Skeletal muscle tissue (tissue), 4 donors: ENCODE measurements around the gene FAM156A. TPM values are rescaled to one million over a fixed set of nuclear protein-coding genes. Genes with fewer than 3 reads are reported as not detected.
"Not testable (repeated sequence)": the region's sequence is repeated elsewhere in the genome, so short reads cannot be mapped to it uniquely, and the experiment has no call there.

Experiments
- H3K27ac ChIP-seq: one replicate; pipeline ENCODE4 v1.7.0; 2013; ENCODE audit warnings: mild to moderate bottlenecking, low read depth, low read length, inconsistent platforms
- H3K27me3 ChIP-seq, 3 donors: one replicate each; pipeline ENCODE4 v1.7.0; 2013; ENCODE audit warnings: low read length in 3 of 3; ENCODE audit not compliant: control insufficient read depth in 3 of 3, insufficient read depth in 3 of 3
- H3K36me3 ChIP-seq, 3 donors: one replicate each; pipeline ENCODE4 v1.7.0; 2013; ENCODE audit warnings: low read length in 3 of 3; ENCODE audit not compliant: control insufficient read depth in 3 of 3, insufficient read depth in 3 of 3
- H3K4me1 ChIP-seq, 3 donors: one replicate each; pipeline ENCODE4 v1.7.0; 2013; ENCODE audit warnings: low read length in 3 of 3, mild to moderate bottlenecking in 3 of 3; ENCODE audit not compliant: control insufficient read depth in 3 of 3, insufficient read depth in 3 of 3
- H3K4me3 ChIP-seq, 3 donors: one replicate each; pipeline ENCODE4 v1.7.0; 2013; ENCODE audit warnings: low read length in 3 of 3
- H3K9ac ChIP-seq, 3 donors: one replicate each; pipeline ENCODE4 v1.7.0; 2013; ENCODE audit warnings: low read length in 3 of 3, mild to moderate bottlenecking in 3 of 3, moderate library complexity in 2 of 3, low read depth in 1 of 3
- H3K9me3 ChIP-seq, 3 donors: one replicate each; pipeline ENCODE4 v1.7.0; 2013; ENCODE audit warnings: low read length in 3 of 3; ENCODE audit not compliant: control insufficient read depth in 3 of 3
- total RNA-seq: library from RNA; depleted of rRNA; stranded (reverse); fragments of >200 nt; gene quantifications from one replicate; pipeline ENCODE4 v1.2.3, GENCODE V29; 2014
- donor health status: Osteomylitis.

FAM156A gene
- total RNA-seq, 1 donor from 2014 or later = 3.7 TPM

- H3K4me3 ChIP-seq = no peak overlapping the region
- peaks cover 0 to 1% (median 0%) of the 10 kb centered on the region in 3 donors for H3K27me3 ChIP-seq
- H3K4me1 ChIP-seq = peaks cover 9 to 14% (median 13%) of the 10 kb centered on the region in 3 donors
- no peak overlapping the region for H3K27ac ChIP-seq
- no peaks in the 10 kb centered on the region for H3K36me3 ChIP-seq
- H3K9me3 ChIP-seq = no peaks in the 10 kb centered on the region
- H3K9ac ChIP-seq = no peak overlapping the region
Measured at GRCh38 chrX:52990848-52991247, 32.5 kb upstream of the FAM156A start.

DNA sequence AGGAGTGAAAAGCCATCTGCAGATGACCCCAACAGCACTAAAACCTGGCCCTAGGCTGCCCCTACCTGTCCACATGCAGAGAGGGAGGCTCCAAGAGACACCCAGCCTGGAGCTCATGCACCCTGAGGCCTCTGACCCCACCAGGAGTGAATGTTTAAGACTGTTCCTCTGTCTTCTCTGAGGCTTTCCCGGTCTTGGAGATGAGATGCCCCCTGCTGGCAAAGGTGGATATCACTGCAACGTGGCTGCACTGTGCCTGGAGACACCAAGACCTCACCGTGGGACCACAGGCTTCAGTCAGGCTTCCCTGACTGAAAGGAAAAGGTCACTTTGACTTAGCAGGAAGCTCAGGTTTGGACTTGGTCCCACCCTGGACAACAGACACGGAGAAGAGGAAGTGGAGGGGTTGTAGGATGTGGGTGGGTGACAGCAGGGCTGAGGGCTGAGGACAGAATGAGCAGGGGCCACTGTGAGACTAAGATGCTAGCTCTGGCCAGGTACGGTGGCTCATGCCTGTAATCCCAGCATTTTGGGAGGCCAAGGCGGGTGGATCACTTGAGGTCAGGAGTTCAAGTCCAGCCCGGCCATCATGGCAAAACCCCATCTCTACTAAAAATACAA is 31.8 kb upstream of the FAM156A start:
- not testable (repeated sequence) for H3K27me3 ChIP-seq, H3K9ac ChIP-seq, H3K27ac ChIP-seq, H3K36me3 ChIP-seq, H3K4me3 ChIP-seq, H3K9me3 ChIP-seq
- H3K4me1 ChIP-seq = peaks cover 8 to 13% (median 12%) of the 10 kb centered on the region in 3 donors

DNA sequence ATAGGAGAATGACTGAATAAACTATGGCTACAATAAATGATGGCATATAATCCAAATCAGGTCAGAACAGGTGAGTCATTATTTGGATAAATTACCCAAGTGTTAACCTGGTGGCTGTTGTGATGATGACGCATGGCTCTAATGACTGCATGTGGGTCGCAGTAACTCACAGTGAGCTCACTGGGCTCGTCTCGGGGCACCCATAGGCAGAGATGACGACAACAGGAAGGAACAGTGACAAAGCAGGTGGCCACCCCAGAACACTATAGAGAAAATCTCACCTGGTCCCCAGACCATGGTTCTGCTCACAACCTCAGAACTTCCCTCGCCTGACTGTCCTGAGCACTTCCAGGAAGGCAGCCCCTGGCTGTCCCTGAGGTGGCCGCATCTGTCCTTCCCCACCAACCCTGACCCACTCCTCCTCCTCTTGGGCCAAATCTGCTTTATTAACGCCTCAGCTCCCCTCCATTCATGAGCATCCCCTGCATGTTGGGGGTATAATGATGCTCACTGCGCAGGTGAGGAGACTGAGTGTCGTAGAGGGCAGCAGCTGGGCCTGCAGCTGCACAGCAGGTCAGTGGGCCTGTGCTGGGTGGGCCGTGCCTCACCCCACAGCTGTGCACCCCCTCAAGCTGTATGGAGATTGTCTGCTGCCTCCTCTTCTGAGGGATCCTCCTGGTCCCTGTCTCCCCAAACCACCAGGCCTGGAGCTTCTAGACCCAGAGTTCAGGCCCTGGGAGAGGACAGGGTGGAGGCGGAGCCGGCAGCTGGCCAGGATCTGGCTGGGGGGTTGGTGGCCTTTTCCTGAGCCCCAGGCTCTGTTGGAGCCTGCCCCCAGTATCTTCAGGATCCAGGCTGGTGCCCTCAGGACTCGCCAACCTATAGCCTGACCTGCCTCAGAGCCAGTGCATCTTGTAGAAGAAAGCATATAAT is 30.9 kb upstream of the FAM156A start:
- Histone ChIP-seq H3K27ac (no peak overlapping the region), H3K36me3 (no peaks in the 10 kb centered on the region), H3K4me1 (peaks cover 6 to 10% (median 9%) of the 10 kb centered on the region in 3 donors), H3K4me3 (no peak overlapping the region), H3K9ac (peak overlapping the region in 1 of 3 donors; percentile 40), H3K9me3 (no peaks in the 10 kb centered on the region), H3K27me3 (no peaks in the 10 kb centered on the region)

DNA sequence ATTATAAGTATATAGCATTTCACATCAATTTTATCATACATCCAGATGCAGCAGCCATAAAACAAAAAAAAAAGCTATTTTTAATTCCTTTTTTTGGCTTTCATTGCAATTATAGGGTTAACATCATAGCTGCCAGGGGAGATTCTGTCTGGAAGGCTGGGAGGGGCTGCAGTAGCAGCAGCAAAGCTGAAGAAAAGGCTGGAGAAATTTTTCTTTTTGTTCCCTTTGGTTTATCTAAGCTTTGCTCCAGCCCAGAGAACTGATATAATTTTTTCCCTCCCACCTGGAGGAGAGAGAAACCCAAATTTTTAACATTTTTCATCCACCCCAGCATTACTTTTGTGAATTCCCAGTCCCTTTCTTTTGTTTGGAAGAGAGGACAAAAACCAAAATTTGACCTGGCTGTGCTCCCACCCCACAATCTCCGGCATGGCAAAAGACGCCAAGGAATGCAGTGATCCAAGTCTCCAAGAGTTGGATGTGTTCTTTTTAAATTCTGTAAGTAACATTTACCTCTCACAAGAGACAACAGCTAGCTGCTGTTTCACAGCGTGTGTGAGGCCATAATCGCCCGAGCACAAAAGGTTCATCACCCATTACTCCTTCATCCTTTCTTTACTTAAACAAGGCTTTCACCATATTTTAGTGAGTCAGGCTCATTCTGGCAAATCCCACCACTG is 25.1 kb upstream of the FAM156A start:
- Histone ChIP-seq H3K4me1 (peaks cover 6 to 21% (median 11%) of the 10 kb centered on the region in 3 donors), H3K27ac (no peak overlapping the region), H3K4me3 (peak overlapping the region in 1 of 3 donors; percentile 35), H3K9ac (peak overlapping the region in 1 of 3 donors; percentile 1), H3K27me3 (no peaks in the 10 kb centered on the region), H3K36me3 (no peaks in the 10 kb centered on the region), H3K9me3 (no peaks in the 10 kb centered on the region)

GRCh38 chrX:52979993-52980392 is 21.7 kb upstream of the FAM156A start:
- Histone ChIP-seq H3K4me1 (peaks cover 6 to 21% (median 11%) of the 10 kb centered on the region in 3 donors), H3K4me3 (no peak overlapping the region), H3K27me3 (no peaks in the 10 kb centered on the region), H3K9me3 (no peaks in the 10 kb centered on the region), H3K27ac (no peak overlapping the region), H3K36me3 (no peaks in the 10 kb centered on the region), H3K9ac (no peak overlapping the region)

- Histone ChIP-seq H3K27me3 (no peaks in the 10 kb centered on the region), H3K27ac (no peak overlapping the region), H3K9ac (no peak overlapping the region), H3K9me3 (no peaks in the 10 kb centered on the region), H3K36me3 (no peaks in the 10 kb centered on the region), H3K4me1 (peaks cover 6 to 21% (median 11%) of the 10 kb centered on the region in 3 donors), H3K4me3 (no peak overlapping the region)
Measured at GRCh38 chrX:52979568-52979967, 21.2 kb upstream of the FAM156A start.

- H3K4me1 ChIP-seq = peaks cover 6 to 17% (median 7%) of the 10 kb centered on the region in 3 donors
- H3K9me3 ChIP-seq = no peaks in the 10 kb centered on the region
- H3K9ac ChIP-seq = no peak overlapping the region
- H3K36me3 ChIP-seq = no peaks in the 10 kb centered on the region
- no peak overlapping the region for H3K4me3 ChIP-seq
- H3K27ac ChIP-seq = no peak overlapping the region
- no peaks in the 10 kb centered on the region for H3K27me3 ChIP-seq
Measured at GRCh38 chrX:52977953-52978352, 19.6 kb upstream of the FAM156A start.

GRCh38 chrX:52975576-52975975 is 17.3 kb upstream of the FAM156A start:
- not testable (repeated sequence) for H3K9ac ChIP-seq, H3K9me3 ChIP-seq, H3K36me3 ChIP-seq, H3K4me3 ChIP-seq, H3K27me3 ChIP-seq, H3K27ac ChIP-seq
- peaks cover 6 to 11% (median 7%) of the 10 kb centered on the region in 3 donors for H3K4me1 ChIP-seq

DNA sequence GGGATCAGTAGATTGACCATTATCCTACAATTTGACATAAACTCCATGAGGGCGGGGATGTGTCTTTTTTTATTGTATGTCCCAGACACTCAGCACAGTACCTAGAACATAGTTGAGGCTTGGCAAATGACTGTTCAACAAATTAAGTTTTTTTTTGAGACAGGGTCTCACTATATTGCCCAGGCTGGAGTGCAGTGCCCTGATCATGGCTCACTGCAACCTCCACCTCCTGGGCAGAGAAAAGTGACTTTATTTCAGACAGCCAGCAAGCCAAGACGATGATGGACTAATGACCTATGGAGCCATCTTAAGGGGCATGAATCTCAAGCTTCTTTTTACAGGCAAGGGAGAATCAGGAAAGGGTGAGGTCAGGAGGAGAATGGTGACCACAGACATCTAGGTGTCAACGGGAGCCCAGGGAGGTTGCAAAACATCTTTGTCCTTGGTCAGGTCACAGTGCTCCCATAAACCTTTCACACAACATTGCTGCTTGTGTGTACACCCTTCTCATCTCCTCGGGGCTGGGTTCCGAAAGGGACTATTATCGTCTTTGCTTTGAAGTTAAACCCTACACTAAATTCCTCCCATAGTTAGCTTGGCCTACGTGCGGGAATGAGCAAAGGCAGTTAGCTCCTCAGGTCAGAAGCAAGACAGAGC is 16.1 kb upstream of the FAM156A start:
- not testable (repeated sequence) for H3K27me3 ChIP-seq, H3K4me3 ChIP-seq, H3K4me1 ChIP-seq, H3K9ac ChIP-seq, H3K27ac ChIP-seq, H3K36me3 ChIP-seq, H3K9me3 ChIP-seq
